ENCODE results near the gene PTPRM.

GRCh38 chr18:7870855-7871254 lies 303.7 kb downstream of the PTPRM start:
- TF ChIP-seq RAD21 (IDR thresholded peaks at IDR 0.05) = no peak
- no peak for TF ChIP-seq CTCF (IDR thresholded peaks at IDR 0.05; ENCODE audit: low read depth, low read length, missing input control)
- TF ChIP-seq SP1 (IDR thresholded peaks at IDR 0.05) = no peak
- no peak for TF ChIP-seq REST (IDR thresholded peaks at IDR 0.05)
- TF ChIP-seq JUND (IDR thresholded peaks at IDR 0.05) = no peak
- TF ChIP-seq HNF4G (IDR thresholded peaks at IDR 0.05) = no peak
- TF ChIP-seq GABPA (IDR thresholded peaks at IDR 0.05 in 1 of 2, conservative IDR thresholded peaks at IDR 0.05 in 1 of 2) = no peak
- TF ChIP-seq RXRA (IDR thresholded peaks at IDR 0.05) = no peak
- TF ChIP-seq MAX (IDR thresholded peaks at IDR 0.05) = no peak
- TF ChIP-seq TAF1 (conservative IDR thresholded peaks at IDR 0.05) = no peak
- TF ChIP-seq FOXA1 (IDR thresholded peaks at IDR 0.05) = no peak
- no peak for TF ChIP-seq EGR1 (IDR thresholded peaks at IDR 0.05; ENCODE audit: low read depth in 2 of 2)
